Limb (tissue), 2 donors: ENCODE results near the gene GULP1.
A peak's percentile ranks its signal among the peaks of the same experiment; 100 is the strongest.
"Not testable (repeated sequence)": the region's sequence is repeated elsewhere in the genome, so short reads cannot be mapped to it uniquely, and the experiment has no call there.

Source experiments
- DNase-seq, 2 donors: peaks; one replicate each; pipeline ENCODE4 v3.0.0-alpha.2; 2016; ENCODE audit errors: extremely low spot score in 2 of 2

Gene GULP1

GRCh38 chr2:188292348-188293239 lies 920 bp downstream of the GULP1 start:
- DNase-seq = peak; percentile 72 to 82

- peak; percentile 68 to 78 for DNase-seq
These were observed 2.1 kb downstream of the GULP1 start for GRCh38 chr2:188293601-188294351.

GRCh38 chr2:188294352-188294926 lies 2.8 kb downstream of the GULP1 start:
- no peak for DNase-seq

- DNase-seq = no peak
These were observed 3.5 kb downstream of the GULP1 start for GRCh38 chr2:188295067-188295685.

- no peak for DNase-seq
These were observed 6.3 kb downstream of the GULP1 start for GRCh38 chr2:188297978-188298377.

GRCh38 chr2:188298937-188299371 lies 7.3 kb downstream of the GULP1 start:
- not testable (repeated sequence) for DNase-seq

- DNase-seq = no peak
These were observed 11.8 kb downstream of the GULP1 start for GRCh38 chr2:188303363-188304031.

GRCh38 chr2:188305271-188305670 lies 13.6 kb downstream of the GULP1 start:
- no peak for DNase-seq

- no peak for DNase-seq
These were observed 14.6 kb downstream of the GULP1 start for GRCh38 chr2:188306271-188306670.

- DNase-seq = no peak
These were observed 16.2 kb downstream of the GULP1 start for GRCh38 chr2:188307850-188308283.

- DNase-seq = no peak
These were observed 16.8 kb downstream of the GULP1 start for GRCh38 chr2:188308483-188308882.

GRCh38 chr2:188309364-188309763 lies 17.7 kb downstream of the GULP1 start:
- no peak for DNase-seq

GRCh38 chr2:188314314-188315054 lies 22.8 kb downstream of the GULP1 start:
- no peak for DNase-seq

- DNase-seq = no peak
These were observed 24.1 kb downstream of the GULP1 start for GRCh38 chr2:188315750-188316149.

- no peak for DNase-seq
These were observed 24.7 kb downstream of the GULP1 start for GRCh38 chr2:188316342-188316741.

- no peak for DNase-seq
These were observed 25.2 kb downstream of the GULP1 start for GRCh38 chr2:188316791-188317423.

GRCh38 chr2:188318161-188318749 lies 26.6 kb downstream of the GULP1 start:
- DNase-seq = no peak

- no peak for DNase-seq
These were observed 28.2 kb downstream of the GULP1 start for GRCh38 chr2:188319838-188320237.

- DNase-seq = no peak
These were observed 29.2 kb downstream of the GULP1 start for GRCh38 chr2:188320861-188321260.
